ENCODE results near the gene GPC6.
A peak's percentile ranks its signal among the peaks of the same experiment; 100 is the strongest.

The GPC6 gene

GRCh38 chr13:94408314-94409036, 1181.9 kb downstream of the GPC6 start:
- no peak for DNase-seq

GRCh38 chr13:94411747-94412146, 1185.1 kb downstream of the GPC6 start:
- no peak for DNase-seq

- DNase-seq, result no peak
Observed at GRCh38 chr13:94412870-94413597, 1186.4 kb downstream of the GPC6 start.

- no peak for DNase-seq
Observed at GRCh38 chr13:94413598-94413944, 1187.0 kb downstream of the GPC6 start.

- DNase-seq, result no peak
Observed at GRCh38 chr13:94414141-94414540, 1187.5 kb downstream of the GPC6 start.

- DNase-seq, result no peak
Observed at GRCh38 chr13:94414708-94415107, 1188.1 kb downstream of the GPC6 start.

GRCh38 chr13:94415500-94416237, 1189.1 kb downstream of the GPC6 start:
- DNase-seq, result no peak

- DNase-seq, result no peak
Observed at GRCh38 chr13:94416454-94417080, 1190.0 kb downstream of the GPC6 start.

GRCh38 chr13:94417294-94417693, 1190.7 kb downstream of the GPC6 start:
- DNase-seq, result no peak

GRCh38 chr13:94419304-94419924, 1192.8 kb downstream of the GPC6 start:
- DNase-seq, result no peak

- DNase-seq, result no peak
Observed at GRCh38 chr13:94419925-94420305, 1193.3 kb downstream of the GPC6 start.

- no peak for DNase-seq
Observed at GRCh38 chr13:94427313-94427953, 1200.8 kb downstream of the GPC6 start.

- DNase-seq, result no peak
Observed at GRCh38 chr13:94431574-94431973, 1205.0 kb downstream of the GPC6 start.

GRCh38 chr13:94431987-94432386, 1205.4 kb downstream of the GPC6 start:
- DNase-seq, result no peak

- no peak for DNase-seq
Observed at GRCh38 chr13:94433055-94433961, 1206.7 kb downstream of the GPC6 start.

GRCh38 chr13:94435604-94436226, 1209.1 kb downstream of the GPC6 start:
- peak; percentile 65 for DNase-seq

GRCh38 chr13:94444826-94445225, 1218.2 kb downstream of the GPC6 start:
- no peak for DNase-seq

- DNase-seq, result no peak
Observed at GRCh38 chr13:94454334-94454733, 1227.7 kb downstream of the GPC6 start.

- no peak for DNase-seq
Observed at GRCh38 chr13:94454906-94455305, 1228.3 kb downstream of the GPC6 start.

- DNase-seq, result no peak
Observed at GRCh38 chr13:94455414-94455813, 1228.8 kb downstream of the GPC6 start.
